Pancreas (tissue), 10 donors: ENCODE data around the gene EXOC4. TPM values are rescaled to one million over a fixed set of nuclear protein-coding genes. Genes with fewer than 3 reads are reported as not detected.
A peak's percentile ranks its signal among the peaks of the same experiment; 100 is the strongest.

Source experiments
- ATAC-seq, 4 donors: fragments of 200-7000 bp; cut with Tn5 transposase; one replicate each; pipeline versions ENCODE4 v1.8.0 to v1.9.1; 2020; ENCODE audit warnings: mild to moderate bottlenecking in 4 of 4, moderate library complexity in 4 of 4
- DNase-seq, 6 donors: peaks; one replicate each; pipeline ENCODE4 v3.0.0-alpha.2; 2020
- FAIRE-seq: peaks from 2 replicates; lab custom pipeline; 2012; peaks lifted over from hg19 to GRCh38; lab: Jason Lieb, UNC
- H3K27ac ChIP-seq, 4 donors: fragments of 200-600 bp; sonication (generic); 1 replicate in 3 of 4; 2 replicates in 1 of 4; pipeline versions ENCODE4 v1.5.0 to v1.8.0; 2020
- H3K27me3 ChIP-seq, 4 donors: fragments of 200-600 bp; one replicate each; pipeline ENCODE4 v1.8.0; 2021
- H3K36me3 ChIP-seq, 3 donors: fragments of 200-600 bp; sonication (generic) in 1 of 3; one replicate each; pipeline versions ENCODE4 v1.5.0 to v1.8.0; 2020 to 2021
- H3K4me1 ChIP-seq, 3 donors: fragments of 200-600 bp; one replicate each; pipeline ENCODE4 v1.8.0; 2021
- H3K4me3 ChIP-seq, 4 donors: fragments of 200-600 bp; sonication (generic) in 2 of 4; one replicate each; pipeline versions ENCODE4 v1.5.0 to v1.8.0; 2020 to 2021
- H3K9me3 ChIP-seq, 4 donors: fragments of 200-600 bp; one replicate each; pipeline ENCODE4 v1.8.0; 2021
- CTCF ChIP-seq, 4 donors: fragments of 200-600 bp; sonication (generic) in 3 of 4; IDR thresholded peaks; one replicate each; pipeline versions ENCODE4 v1.5.0 to v1.8.0; 2021; ENCODE audit warnings: antibody characterized with exemption in 4 of 4
- WGBS, 2 donors: extraction: QIAGEN DNeasy Blood & Tissue Kit; methylation state at CpG; one replicate each; pipeline ENCODE4 v1.1.7; 2013; 5-methylcytosine and 5-hydroxymethylcytosine counted together
- intact Hi-C, 3 donors: fragments of 100-400 bp; cut with DNase I; formaldehyde crosslinking; loops; one replicate each; pipeline versions ENCODE4 v1.11.1 to v1.14.2; 2022
- polyA plus RNA-seq, 2 donors: library from polyadenylated mRNA; stranded (reverse); fragments of 200-250 nt; gene quantifications; one replicate each; pipeline ENCODE4 v1.2.3, GENCODE V29; 2013
- total RNA-seq, 6 donors: library from RNA; stranded (reverse); fragmentation: NEBNext Ultra II Directional in 4 of 6; extraction: Animal tissue kit (Norgen Biotek cat#: 25700) in 4 of 6; gene quantifications; one replicate each; pipeline versions ENCODE4 v1.2.1 to v1.2.4, GENCODE V29; 2021 to 2023
- donor health status: healthy with polysubstance abuse.
- donor health status: DM: no; HTN: no; CAD: no; lungs with moderate emphysema.
- donor health status: DM: no; HTN: no; CAD: no.
- donor health status: control.
- donor health status: control.
- donor health status: Bipolar disorder and iron deficiency.
- donor health status: DM: yes; HTN: yes; CAD: no.
- donor health status: DM: no; HTN: no; CAD: no.
- donor health status: DM: no; HTN: no; CAD: no.
- donor health status: DM: yes; HTN: yes; CAD: no.

EXOC4 gene
- total and polyA plus RNA-seq, 8 donors = 13.4 to 81.2 (median 53.8) TPM

DNA sequence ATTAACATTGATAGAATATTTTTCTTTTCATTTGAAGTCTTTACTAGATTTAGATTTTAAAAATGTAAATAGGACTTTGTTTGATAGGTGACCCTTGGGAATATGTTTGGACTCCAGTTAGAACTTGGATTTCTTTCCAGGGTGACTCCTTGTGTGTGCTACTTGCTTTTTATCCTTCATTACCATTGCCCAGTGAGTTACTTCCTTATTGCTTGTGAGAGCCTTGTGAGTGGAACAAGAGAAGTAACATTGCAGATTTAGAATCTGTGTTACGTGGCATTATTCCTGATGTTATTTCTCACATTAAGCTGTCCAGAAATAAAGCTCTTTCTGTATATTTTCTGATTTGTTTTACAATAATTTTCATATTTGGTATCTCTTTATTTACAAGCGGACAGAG, 746.3 kb downstream of the EXOC4 start:
- Histone ChIP-seq H3K27me3 (no peaks in the 10 kb centered on the region), H3K9me3 (no peaks in the 10 kb centered on the region), H3K36me3 (no peaks in the 10 kb centered on the region), H3K4me1 (no peaks in the 10 kb centered on the region), H3K4me3 (no peak overlapping the region), H3K27ac (no peak overlapping the region)
- ATAC-seq = no peak
- intact Hi-C loops = no loop called here
- 95 to 96% methylated on average over 2 of the region's 2 CpGs for WGBS, 2 donors
- TF ChIP-seq CTCF (IDR thresholded peaks at IDR 0.05) = no peak
- DNase-seq = no peak
- no peak for FAIRE-seq

GRCh38 chr7:134004829-134005505, 752.1 kb downstream of the EXOC4 start:
- ATAC-seq = no peak
- intact Hi-C loops = no loop called here
- no peak for TF ChIP-seq CTCF (IDR thresholded peaks at IDR 0.05)
- no peak for FAIRE-seq
- Histone ChIP-seq H3K36me3 (no peaks in the 10 kb centered on the region), H3K27ac (no peak overlapping the region), H3K27me3 (no peaks in the 10 kb centered on the region), H3K9me3 (no peaks in the 10 kb centered on the region), H3K4me3 (no peak overlapping the region), H3K4me1 (no peaks in the 10 kb centered on the region)
- DNase-seq = no peak
- WGBS, 2 donors = 89 to 94% methylated on average over 6 of the region's 6 CpGs

DNA sequence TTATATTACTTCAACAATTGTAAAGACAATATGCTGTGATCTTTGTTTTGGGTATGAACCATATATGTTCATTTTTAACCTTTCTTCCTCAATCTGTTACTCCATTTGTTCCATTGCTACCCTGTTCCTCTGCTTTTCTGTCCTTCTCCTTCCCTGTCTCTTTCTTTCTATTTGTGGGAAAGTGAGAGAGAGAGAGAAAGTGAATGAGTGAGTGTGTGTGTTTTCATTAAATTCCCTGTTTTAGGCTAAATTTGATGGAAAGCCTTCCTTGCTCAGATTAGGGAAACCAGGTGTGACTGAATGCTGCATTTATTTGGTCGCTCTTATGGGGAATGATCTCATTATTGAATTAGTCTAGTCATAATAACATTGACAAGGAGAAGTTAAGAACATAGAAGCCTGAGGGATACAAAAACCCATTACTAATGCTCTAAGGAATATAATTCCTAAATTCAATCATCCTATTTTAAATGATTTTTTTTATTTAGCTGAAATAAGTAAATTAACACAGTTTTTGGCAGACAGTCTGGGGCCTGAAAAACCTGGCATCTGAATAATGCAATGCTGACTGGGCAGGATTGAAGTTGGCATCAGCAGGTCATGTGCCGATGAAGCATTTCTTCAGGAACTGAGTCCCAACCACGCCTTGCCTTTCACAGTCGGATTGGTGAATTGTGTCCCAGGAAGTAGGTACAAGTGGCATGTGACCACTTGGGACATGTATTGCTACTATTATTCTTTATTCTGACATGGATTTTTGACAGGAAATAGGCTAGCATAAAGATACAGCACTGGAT, 756.6 kb downstream of the EXOC4 start:
- DNase-seq = no peak
- no peak overlapping the region for H3K4me3 ChIP-seq
- H3K36me3 ChIP-seq = no peaks in the 10 kb centered on the region
- intact Hi-C loops = no loop called here
- no peaks in the 10 kb centered on the region for H3K27me3 ChIP-seq
- WGBS, 2 donors = 90 to 96% methylated on average over 4 of the region's 4 CpGs
- no peak overlapping the region for H3K27ac ChIP-seq
- no peaks in the 10 kb centered on the region for H3K9me3 ChIP-seq
- no peak for ATAC-seq
- H3K4me1 ChIP-seq = peaks cover 0 to 9% (median 0%) of the 10 kb centered on the region in 3 donors
- FAIRE-seq = no peak
- no peak for TF ChIP-seq CTCF (IDR thresholded peaks at IDR 0.05)

DNA sequence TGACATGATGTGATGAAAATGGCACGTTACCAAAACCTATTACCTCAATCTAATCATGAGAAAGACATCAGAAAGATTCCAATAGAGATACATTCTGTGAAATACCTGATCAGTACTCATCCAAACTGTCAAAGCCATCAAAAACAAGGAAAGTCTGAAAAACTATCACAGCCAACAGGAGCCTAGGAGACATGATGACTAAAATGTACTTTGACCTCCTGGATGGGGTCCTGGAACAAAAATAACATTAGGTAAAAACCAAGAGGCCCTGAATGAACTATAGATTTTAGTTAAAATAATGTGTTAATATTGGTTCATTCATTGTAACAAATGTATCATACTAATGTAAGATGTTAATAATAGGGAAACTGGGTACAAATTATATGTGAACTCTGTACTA, 760.4 kb downstream of the EXOC4 start:
- intact Hi-C loops = no loop called here
- DNase-seq = no peak
- peak in 3 of 4 donors; percentile 32 to 64 (median 37) for ATAC-seq
- Histone ChIP-seq H3K27ac (no peak overlapping the region), H3K36me3 (no peaks in the 10 kb centered on the region), H3K27me3 (no peaks in the 10 kb centered on the region), H3K4me3 (no peak overlapping the region), H3K9me3 (no peaks in the 10 kb centered on the region), H3K4me1 (peaks cover 0 to 11% (median 0%) of the 10 kb centered on the region in 3 donors)
- WGBS, 2 donors = 25 to 52% methylated on average over 1 of the region's 1 CpG
- TF ChIP-seq CTCF (IDR thresholded peaks at IDR 0.05) = no peak
- no peak for FAIRE-seq

GRCh38 chr7:134014935-134015334, 762.1 kb downstream of the EXOC4 start:
- TF ChIP-seq CTCF (IDR thresholded peaks at IDR 0.05) = no peak
- no peak for FAIRE-seq
- H3K27ac ChIP-seq = no peak overlapping the region
- WGBS, 2 donors = 92 to 93% methylated on average over 3 of the region's 3 CpGs
- no peak overlapping the region for H3K4me3 ChIP-seq
- intact Hi-C loops = no loop called here
- ATAC-seq = no peak
- no peaks in the 10 kb centered on the region for H3K9me3 ChIP-seq
- no peak for DNase-seq
- H3K4me1 ChIP-seq = peaks cover 0 to 11% (median 0%) of the 10 kb centered on the region in 3 donors
- no peaks in the 10 kb centered on the region for H3K36me3 ChIP-seq
- H3K27me3 ChIP-seq = no peaks in the 10 kb centered on the region
